GM19025 (cell line): Measurements from ENCODE around the gene FHIT.

ENCODE experiments used
- ATAC-seq: cut with Tn5 transposase; IDR thresholded peaks from one replicate; pipeline ENCODE4 v1.9.1; 2021; ENCODE audit warnings: mild to moderate bottlenecking, low read depth, moderate library complexity; ENCODE audit not compliant: unreplicated experiment

Gene FHIT

DNA sequence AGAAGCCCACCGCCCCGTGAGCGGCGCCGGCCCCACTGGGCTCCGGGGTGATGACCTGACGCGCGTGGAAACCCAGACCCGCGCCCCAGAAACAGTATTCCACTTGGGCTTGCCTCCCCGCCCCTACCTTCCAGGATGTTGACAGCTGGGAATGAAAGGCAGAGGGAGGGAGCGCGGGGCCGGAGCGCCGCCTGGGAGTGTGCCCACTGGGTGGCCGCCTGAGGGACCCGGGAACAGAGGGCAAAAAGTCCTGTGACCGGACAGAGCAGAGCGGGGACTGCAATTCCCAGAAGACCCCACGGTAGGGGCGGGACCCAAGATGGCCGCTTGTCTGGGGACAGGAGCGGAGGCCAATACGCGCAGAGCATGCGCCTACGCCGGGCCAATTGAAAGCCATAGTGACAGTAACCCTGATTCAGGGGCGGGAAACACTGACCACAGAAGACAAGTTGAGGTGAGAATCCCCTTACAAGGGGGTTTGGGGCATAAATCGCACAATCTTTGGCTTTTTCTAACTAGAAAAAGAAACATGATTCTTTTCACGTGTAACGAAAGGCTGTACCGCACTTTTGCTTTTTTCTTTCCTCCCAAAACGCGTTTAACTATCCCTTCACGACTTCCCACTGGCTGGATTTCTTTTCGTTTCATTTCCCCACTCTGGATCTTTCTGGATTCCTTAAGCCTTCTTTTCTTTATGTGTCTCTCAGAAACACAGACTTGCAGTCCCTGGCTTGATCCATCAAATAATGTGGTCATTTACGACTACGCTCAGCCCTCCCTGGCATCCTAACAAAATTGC lies at the start of gene FHIT:
FHIT (minus strand) TSS at position 279 of the 799 bp plus-strand sequence.
- ATAC-seq: peak; percentile 87

GRCh38 chr3:61300786-61301185 lies 49.5 kb upstream of the FHIT start:
- ATAC-seq: no peak

DNA sequence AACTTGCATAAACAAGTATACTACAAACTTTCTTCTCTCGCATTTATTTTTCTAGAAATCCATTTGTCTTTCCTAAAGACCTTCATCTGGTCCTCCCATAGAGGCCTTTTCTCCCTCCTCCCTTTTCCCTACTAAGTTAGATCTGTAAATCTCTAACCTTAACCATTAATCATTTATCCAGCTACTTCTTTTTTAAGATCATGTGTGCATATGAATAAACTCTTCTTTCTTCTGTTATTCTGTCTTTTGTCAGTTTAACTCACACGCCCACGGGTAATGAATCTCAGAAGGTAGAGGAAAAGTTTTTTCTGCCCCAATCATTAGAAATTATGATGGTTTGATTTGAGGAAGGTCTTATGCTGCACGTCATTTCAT lies 48.7 kb upstream of the FHIT start:
- no peak for ATAC-seq

GRCh38 chr3:61299343-61300005 lies 48.2 kb upstream of the FHIT start:
- no peak for ATAC-seq

DNA sequence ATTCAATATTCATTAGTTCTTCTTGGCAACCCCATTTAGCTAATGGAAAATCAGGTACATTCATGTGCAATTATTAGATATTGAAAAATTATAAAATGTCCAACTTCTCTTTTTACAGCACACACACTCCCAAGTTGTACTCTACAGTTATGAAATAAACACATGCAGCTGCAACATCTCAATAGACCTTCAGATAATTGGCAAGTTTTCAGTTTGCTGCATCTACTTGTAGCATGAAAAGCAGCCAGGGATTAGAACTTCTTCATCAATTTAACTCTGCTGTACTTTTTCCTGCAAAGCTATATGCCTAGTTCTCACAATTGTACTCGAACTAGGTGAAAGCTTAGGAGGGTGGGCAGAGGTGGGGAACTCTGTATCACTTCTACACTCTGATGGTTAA lies 46.6 kb upstream of the FHIT start:
- ATAC-seq: no peak

DNA sequence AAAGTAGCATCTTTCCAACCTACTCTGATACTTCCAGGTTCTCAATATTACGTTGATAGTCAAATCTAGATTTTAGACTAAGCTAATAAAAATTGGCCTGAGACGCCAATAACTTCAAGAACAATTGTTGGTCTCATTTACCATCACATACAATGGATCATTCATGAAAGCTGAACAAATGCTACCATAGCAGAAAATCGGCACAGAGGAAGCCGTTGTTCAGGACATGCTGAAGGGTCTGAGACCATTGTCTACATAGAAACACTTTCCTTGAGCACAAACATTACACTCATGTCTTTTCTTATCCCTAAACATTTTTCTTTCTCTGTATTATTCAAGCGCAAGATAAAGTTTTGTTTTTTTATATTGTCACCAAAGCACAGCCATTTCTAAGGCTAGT lies 37.2 kb upstream of the FHIT start:
- no peak for ATAC-seq

DNA sequence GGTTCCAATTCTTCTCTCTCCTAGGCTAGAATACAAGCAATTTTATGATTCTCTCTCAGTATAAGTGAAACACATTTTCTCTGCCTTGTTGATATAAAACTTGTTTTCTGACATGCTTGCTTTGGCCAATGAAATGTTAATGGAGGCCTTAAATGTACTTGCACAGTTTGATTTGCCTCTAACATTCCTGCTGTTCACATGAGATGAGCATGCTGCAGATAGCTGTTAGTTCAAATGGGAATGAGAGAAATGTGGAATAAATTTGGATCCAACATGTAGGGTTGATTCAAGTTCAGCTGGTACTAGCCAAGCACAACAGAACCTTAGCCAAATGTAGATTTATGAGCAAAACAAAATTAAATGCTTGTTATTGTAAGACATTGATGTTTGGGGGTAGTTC lies 32.6 kb upstream of the FHIT start:
- ATAC-seq: no peak

GRCh38 chr3:61278713-61279112 lies 27.5 kb upstream of the FHIT start:
- no peak for ATAC-seq

DNA sequence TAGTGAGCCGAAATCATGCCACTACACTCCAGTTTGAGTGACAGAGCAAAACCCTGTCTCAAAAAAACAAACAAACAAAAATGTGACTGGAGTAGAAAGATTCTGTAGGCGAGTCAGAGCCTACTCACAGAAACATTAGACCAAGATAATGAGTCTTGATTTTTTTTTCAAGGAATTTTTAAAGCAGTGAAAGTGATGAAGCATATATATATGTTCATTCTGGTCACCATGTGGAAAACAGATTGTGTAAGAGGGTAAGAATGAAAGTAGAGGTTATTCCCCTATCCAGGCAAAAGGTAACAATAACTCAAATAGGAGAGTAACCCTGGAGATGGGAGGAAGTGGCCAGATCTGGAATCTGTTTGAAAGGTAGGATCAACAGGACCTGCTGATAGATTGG lies 26.2 kb upstream of the FHIT start:
- no peak for ATAC-seq

- no peak for ATAC-seq
Observed at GRCh38 chr3:61269435-61269834, 18.2 kb upstream of the FHIT start.

- no peak for ATAC-seq
Observed at GRCh38 chr3:61268644-61269043, 17.4 kb upstream of the FHIT start.

- ATAC-seq: no peak
Observed at GRCh38 chr3:61264281-61264680, 13.0 kb upstream of the FHIT start.

- ATAC-seq: no peak
Observed at GRCh38 chr3:61257148-61257547, 5.9 kb upstream of the FHIT start.

DNA sequence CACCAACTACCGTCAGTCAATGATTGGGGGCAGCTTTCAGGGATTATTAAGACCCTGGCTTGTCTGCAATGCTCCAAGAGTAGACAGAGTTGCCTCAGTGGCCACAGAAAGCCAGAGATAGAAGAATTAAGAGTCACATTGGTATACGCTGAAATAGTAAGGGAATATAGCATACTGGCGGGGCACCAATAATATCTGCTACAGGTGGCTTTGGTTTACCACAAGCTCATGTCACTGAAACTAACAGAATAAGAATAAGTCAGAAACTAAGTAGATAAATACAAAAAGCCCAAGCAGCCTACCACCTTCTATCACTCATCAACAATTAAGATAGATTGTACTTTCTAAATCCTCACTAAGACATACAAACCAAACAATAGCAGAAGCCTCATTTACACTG lies 2.5 kb upstream of the FHIT start:
- ATAC-seq: no peak

- no peak for ATAC-seq
Observed at GRCh38 chr3:61252836-61253235, 1.6 kb upstream of the FHIT start.

DNA sequence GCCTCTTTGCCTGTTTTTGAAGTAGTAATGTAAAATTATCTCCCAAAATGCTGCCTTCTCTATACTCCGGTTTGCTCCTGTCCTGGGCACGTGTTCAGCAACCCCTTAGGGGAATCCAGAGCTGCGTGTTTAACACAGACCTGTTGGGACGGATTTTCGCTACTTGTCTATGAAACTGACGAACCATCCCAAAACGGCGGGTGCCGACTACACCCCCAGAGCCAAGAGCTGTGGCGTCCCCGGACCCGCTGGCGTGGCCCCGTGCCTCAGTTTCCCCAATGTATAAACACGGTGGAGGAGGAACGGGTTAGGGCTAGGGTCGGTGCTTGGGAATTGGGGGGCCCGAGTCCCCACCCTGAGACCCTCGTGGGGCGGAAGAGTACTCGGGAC lies 473 bp downstream of the FHIT start:
- no peak for ATAC-seq

GRCh38 chr3:61248496-61248895 lies 2.8 kb downstream of the FHIT start:
- no peak for ATAC-seq

GRCh38 chr3:61247191-61247590 lies 4.1 kb downstream of the FHIT start:
- ATAC-seq: no peak

DNA sequence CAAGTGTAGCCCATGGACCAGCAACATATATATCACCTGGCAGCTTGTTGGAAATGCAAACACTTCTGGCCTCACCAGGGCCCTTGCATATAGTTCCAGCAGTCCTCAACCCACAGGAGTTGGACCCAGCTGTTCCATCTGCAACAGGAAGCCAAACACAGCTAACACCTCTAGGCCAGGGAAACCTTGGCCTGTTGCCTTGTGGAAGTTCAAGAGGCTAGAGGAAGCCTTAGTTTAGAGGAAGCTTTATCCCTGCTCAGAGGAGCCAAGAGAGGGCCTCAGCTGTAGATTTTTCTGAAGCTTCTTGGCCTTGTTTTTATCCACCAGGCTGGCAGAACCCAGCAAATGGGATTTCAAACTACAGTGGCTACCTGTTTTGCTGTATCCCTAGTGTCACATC lies 11.4 kb downstream of the FHIT start:
- ATAC-seq: no peak

- ATAC-seq: no peak
Observed at GRCh38 chr3:61237858-61238257, 13.4 kb downstream of the FHIT start.

DNA sequence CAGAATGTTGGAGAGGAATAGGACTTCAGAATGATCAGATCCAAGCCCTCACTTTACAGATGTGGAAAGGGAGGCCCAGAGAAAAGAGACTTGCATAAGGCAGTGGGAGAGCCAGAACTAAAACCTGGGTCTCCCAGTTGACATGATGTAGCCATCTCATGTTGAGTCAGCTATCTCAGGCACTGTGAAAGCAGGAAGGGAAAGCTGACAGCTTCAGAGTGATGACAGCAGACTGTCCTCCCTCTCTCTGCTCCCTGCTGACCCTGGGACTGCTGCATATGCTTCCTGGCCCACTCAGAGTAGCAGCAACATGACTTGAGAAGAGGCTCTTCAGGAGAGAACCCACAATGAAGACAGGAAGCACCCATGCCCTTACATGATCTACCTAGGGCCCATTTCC lies 14.7 kb downstream of the FHIT start:
- ATAC-seq: peak; percentile 83

DNA sequence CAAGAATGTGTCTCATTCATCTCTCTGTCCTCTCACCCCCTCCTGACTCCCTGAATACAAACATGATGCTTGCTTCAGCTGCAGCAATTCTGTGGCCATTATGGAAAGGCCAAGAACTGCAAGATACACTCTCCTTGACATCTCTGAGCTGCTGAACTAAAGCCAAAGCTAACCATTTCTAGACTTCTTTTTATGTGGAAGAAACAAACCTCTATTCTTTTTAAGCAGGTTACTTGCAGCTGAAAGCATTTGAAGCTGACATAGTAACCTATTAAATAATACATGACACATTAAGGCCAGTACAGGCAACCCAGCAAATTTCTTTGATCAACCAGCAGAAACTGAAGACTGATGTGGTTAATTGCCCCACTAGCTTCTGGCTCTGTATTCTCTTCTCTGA lies 17.5 kb downstream of the FHIT start:
- ATAC-seq: peak; percentile 25
